Amniotic epithelial cell (primary cell): ENCODE measurements around the gene BEST3.

Experiments
- DNase-seq: peaks from one replicate; pipeline ENCODE4 v3.0.0-alpha.2; 2010; ENCODE audit warnings: low read depth

BEST3 gene

GRCh38 chr12:69698769-69699540 is at the start of gene BEST3:
BEST3 (minus strand) TSS chr12:69699303; CDS start chr12:69697798, 1,505 bp downstream.
- DNase-seq = no peak

DNA sequence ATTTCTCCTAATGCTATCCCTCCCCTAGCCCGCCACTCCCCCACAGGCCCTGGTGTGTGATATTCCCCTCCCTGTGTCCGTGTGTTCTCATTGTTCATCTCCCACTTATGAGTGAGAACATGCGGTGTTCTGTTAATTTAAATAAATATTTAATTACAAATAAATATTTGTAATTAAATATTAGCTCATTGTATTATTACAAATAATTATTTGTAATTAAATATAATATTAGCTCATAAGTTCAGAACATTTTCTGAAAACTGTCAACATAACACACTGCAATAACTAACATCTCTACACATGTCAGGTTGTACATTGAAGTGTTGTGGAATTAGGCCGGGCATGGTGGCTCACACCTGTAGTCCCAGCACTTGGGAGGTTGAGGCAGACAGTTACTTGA is 45.0 kb upstream of the BEST3 start:
- no peak for DNase-seq

DNA sequence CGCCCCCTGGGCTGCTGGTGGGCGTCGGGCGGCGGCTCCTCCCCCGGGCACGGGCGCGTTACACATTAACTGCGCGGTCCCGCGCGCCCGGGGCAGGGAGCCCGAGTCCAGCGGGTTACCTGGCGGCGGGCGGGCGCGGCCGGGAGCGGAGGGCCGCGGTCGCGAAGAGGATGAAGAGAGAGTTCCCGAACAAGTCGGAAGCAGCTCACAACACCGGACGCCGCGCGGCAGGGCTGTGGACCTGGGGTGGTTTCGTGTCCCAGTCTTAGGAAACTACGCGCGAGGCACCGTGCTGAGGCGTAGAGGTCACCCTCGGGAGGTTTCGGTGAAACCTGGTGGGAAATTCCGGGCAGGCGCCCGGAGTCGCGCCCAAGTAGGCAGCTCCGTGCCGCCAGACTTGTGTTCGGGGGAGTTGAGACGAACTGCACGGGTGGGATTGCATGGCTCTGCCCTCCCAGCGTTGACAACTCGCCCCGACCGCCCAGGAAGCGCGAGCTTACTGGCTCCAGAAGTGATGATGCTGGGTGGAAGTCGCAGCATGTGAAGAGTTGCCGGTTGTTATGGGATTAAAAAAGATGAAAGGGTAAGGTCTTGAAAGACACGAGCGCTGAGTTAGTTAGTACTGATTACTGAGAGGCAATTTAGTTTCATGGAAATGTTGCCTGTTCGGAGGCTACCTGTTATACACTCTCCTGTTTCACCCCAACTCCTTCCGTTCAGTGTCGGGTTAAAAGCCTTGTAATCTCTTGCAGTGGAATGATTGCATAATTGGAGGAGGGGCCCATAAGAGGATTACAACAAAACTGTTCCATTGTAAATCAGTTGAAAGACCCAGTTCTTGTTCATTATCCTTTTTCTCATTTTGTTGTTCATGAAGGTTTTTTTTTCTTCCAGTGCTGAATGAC is 40.4 kb upstream of the BEST3 start:
- peak; percentile 67 for DNase-seq

- DNase-seq = peak; percentile 71
Observed at GRCh38 chr12:69738351-69739286, 39.5 kb upstream of the BEST3 start, which contains the start of gene RAB3IP. RAB3IP (plus strand) TSS chr12:69738860; CDS start chr12:69755409, 16,549 bp downstream.

- no peak for DNase-seq
Observed at GRCh38 chr12:69733638-69734037, 34.5 kb upstream of the BEST3 start.

DNA sequence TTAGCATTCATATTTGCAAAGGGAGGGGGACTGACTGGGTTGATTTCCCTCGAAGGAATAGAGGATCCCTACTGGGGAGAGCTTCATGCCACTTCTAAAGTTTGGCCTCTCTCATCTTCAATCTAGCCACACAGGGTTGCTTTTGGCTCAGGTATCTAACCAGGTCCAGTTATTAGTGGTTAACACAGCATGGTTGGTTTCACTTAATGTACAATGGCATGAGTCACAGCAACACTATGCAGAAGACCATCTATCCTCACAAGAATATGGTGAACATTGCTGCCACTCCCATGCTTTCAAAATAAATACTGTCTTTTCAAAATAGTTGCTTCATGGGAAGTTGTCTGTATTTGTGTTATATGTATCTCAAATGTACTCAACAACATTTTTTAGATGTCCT is 33.0 kb upstream of the BEST3 start:
- peak; percentile 41 for DNase-seq

- DNase-seq = no peak
Observed at GRCh38 chr12:69726922-69727321, 27.8 kb upstream of the BEST3 start.

DNA sequence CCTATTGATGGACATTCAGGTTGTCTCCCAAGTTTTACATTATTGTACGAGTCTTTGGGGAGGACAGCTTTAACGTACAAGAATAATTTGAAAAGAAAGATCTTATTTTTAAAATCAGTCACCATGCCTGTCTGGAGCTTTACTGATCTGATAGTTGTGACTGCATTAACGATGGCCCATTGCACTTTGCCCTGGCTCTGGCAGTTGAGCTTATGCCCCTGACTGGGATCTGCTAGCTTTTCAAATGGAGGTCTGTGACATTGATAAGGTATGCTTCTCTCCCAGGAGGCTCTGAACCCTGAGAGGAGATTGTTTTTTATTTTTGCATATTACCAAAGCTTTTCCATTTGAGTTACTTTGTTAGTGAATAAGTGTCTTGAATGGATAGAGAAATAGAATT is 21.6 kb upstream of the BEST3 start:
- no peak for DNase-seq

DNA sequence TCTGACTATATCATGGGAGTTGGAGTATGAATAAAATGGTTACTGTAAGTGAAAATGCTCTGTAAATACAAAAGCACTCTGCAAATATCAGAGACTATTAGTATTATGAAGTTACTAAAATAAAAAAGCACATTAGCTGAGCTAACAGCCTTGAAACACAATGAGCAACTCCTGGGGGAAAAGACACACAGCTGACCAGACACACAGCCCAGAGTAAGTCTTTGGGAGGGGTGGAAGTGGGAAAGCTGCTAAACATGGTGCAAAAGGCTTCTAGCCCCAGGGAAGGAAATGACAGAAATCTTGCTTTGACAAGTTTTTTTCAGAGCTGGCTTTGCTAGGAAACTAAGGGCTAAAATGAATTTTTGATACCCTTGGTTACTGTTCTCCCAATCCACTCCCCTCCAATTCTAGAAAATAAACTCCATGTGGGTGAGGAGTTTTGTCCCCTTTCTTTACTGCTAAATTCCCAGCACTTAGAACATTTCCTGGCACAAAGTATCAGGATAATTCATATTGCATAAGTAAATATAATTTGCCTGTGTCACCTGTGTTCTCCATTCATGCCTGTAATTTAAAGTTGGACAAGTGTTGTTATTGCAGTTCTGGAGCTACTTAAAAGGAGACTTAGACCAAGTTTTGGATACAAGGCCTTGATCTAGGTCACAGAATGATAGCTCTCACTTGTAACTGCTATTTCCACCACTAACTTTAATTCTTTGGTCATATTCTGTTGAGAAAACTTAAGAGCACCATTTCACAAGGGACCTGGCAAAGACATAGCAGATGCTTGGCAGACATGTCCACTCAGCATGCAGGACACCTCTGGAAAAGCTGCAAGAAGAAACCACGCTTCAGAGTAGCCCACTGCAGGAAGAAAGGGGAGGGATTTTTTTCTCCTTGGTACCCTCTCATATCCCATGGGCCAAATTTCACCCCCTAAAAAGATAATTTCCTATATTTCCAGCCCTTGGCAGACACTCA is 20.5 kb upstream of the BEST3 start:
- peak; percentile 12 for DNase-seq

DNA sequence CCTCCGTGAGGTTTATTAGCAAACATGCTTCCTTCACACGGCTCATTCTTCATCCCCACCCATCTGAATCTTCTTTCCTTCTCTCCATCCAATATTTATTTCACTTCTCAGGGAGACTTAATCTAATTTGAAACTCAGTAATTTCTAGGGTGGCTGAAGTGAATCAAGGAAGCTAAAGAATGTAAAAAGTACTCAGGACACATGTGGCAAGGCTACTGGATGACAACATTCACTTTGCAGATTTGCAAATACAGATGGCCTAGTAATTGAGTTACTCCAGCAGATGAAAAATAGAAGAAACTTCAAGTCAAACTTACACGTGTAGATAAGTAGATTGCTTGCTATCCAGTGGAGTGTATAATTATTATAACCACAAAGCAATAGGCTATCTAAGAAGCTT is 15.4 kb upstream of the BEST3 start:
- no peak for DNase-seq

DNA sequence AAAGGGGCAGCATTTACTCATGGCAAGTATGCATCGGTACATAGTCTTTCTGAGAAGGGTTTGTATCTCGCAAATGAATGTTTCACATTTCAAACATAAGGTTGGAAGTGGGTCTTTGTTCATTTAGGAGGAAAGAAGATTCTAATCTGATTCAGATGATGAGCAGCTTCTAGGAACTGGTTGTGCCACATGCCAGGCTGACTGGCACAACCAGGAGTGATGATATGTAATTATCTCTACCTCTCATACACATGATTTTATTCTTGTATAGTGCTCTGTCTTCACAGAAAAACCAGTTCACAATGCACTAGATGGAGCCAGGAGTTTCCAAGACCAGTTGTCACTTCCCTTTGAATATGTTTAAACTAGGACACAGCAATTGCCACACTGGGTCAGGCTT is 13.7 kb upstream of the BEST3 start:
- no peak for DNase-seq

DNA sequence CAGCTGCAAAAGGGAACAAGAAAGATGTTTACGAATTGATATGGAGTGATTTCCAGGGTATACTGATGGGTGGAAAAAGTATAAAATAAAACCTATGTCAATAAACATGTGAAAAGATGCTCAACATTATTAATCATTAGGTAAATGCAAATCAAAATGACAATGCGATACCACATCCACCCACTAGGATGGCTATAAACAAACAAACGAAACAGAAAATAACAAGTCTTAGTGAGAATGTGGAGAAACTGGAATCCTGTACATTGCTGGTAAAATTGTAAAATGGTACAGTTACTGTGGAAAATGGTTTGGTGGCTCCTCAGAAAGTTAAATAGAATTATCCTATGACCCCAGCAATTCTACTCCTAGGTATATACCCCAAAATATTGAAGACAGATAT is 9.5 kb upstream of the BEST3 start:
- DNase-seq = no peak

GRCh38 chr12:69704357-69704756 is 5.3 kb upstream of the BEST3 start:
- no peak for DNase-seq

DNA sequence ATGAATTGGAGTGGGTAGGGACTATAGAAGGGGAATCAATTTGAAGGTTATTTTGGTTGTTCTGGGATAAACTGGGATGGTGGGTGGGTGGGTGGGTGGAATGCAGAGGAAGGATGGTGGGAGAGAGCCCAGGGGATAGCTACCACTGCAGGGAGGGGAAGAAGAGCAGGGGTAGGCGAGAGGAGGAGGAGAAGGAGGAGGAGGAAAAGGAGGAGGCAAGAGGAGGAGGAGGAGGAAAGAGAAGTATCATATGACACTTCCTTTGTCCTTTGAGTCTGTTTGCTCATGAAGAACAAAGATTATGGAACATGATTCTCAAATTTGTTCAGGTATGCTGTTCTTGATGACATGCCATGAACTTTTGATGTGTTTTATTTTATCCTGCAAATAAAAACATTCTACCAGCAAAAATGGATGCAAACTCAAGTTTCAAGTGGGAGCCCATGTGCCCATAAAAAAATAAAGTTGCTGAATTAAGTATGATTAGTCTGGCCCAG is 4.1 kb upstream of the BEST3 start:
- no peak for DNase-seq

DNA sequence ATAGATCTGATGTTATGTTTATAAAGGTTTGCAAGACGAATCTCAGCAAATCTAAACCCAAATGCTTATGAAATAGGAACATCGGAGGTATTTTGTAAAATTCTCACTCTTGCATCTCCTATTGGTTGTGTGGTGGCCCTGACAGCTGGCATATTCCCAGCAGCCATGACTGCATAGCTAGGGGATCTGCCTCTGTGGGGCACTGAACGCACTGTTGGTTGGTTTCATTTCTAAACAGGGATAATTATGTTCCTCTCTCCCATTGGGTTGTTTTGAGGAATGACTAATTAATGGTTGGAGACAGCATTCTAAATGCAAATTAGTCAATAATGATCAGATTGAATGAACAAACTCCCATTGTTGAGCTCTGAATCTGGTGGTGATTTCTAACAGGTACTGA is 2.7 kb upstream of the BEST3 start:
- DNase-seq = no peak

GRCh38 chr12:69698054-69698453 is 1.0 kb downstream of the BEST3 start:
- peak; percentile 12 for DNase-seq

DNA sequence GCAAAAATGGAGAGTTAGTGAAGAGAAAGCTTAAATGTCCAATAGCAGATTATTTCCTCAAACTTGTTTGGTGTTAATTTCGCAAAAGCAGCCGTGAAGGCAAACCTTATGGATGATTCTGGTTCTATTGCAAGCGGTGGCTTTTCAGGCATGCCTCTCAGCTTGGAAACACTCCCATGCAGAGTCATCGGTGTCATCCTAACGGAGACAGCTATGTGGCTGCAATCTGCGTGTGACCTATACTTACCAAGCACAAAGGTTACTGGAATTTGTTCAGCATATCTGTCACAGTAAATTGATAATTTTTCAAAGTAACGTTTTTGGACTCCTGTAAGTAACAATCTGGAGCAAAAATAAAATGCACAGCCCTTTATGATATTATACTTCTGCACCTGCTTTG is 5.0 kb downstream of the BEST3 start:
- no peak for DNase-seq

GRCh38 chr12:69689638-69690037 is 9.5 kb downstream of the BEST3 start:
- peak; percentile 13 for DNase-seq

DNA sequence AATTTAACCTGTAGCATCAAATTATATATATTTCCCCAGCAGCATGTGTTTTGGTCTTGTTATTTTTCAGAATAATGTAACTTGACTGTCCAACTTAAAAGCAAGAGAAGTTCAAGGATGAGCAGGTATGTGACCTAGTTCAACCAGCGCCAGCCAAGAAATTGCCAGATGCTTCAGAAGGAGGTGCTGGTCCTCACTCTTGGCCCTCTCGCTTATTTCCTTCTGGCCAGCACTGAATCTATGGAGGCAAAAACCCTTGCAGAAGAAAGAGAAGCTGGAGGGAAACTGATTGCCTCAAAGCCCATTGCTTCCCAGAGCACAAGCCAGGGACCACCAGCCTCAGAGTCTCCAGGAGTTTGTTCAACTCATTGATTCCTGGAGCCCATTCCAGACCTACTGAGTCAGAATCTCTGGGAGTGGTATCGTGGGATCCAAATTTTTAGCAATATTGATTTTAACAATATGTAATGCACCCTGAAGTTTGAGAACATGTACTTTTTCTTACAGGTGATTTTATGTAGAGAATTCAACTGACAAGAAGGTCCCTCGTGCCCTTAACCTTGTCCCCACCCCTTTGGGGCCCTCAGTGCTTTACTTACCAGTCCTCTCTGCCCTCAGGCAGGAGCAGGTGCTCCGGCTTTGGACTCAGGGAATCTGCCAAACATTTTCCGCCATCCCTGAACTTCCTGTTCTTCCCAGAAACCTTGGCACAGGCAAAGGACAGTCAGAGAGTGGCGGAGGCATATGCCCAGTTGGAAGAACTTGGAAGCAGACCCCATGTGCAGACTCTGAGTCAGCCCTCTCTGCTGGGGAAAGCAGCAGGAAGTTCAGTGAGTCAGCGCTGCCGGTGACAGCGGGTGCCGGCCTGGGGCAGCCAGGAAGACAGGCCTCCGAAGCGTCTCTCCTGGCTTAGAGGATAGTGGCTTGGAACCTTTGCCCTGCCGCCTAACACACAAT is 10.4 kb downstream of the BEST3 start:
- DNase-seq = peak; percentile 95
